MM.1S (cell line): ENCODE measurements around the gene PTCRA.

Source experiments
- DNase-seq: peaks from one replicate; pipeline ENCODE4 v3.0.0-alpha.2; 2015
- H2AFZ ChIP-seq: fragments of 300-600 bp; sonication (generic); 2 replicates; pipeline ENCODE4 v1.6.0; 2016; ENCODE audit warnings: antibody characterized with exemption, low read length
- H3F3A ChIP-seq: fragments of 300-600 bp; sonication (generic); 2 replicates; pipeline ENCODE4 v1.6.1; 2016; ENCODE audit warnings: mild to moderate bottlenecking, antibody characterized with exemption, low read length, moderate library complexity, mixed read lengths; ENCODE audit not compliant: insufficient read depth
- H3K27ac ChIP-seq: fragments of 300-600 bp; sonication (generic); 2 replicates; pipeline ENCODE4 v1.5.1; 2016; ENCODE audit warnings: mild to moderate bottlenecking, low read length
- H3K27me3 ChIP-seq: fragments of 300-600 bp; sonication (generic); replicated peaks from 2 replicates; pipeline ENCODE4 v1.6.0; 2016; ENCODE audit warnings: low read length; ENCODE audit not compliant: insufficient read depth
- H3K36me3 ChIP-seq: fragments of 300-600 bp; sonication (generic); replicated peaks from 2 replicates; pipeline ENCODE4 v1.6.1; 2016; ENCODE audit warnings: mild to moderate bottlenecking, low read length, mixed read lengths; ENCODE audit not compliant: insufficient read depth
- H3K4me1 ChIP-seq: fragments of 300-600 bp; sonication (generic); 2 replicates; pipeline ENCODE4 v1.6.1; 2016; ENCODE audit warnings: low read length, mixed read lengths
- H3K4me2 ChIP-seq: fragments of 300-600 bp; sonication (generic); 2 replicates; pipeline ENCODE4 v1.6.0; 2016; ENCODE audit warnings: low read depth, low read length
- H3K4me3 ChIP-seq: fragments of 300-600 bp; sonication (generic); 2 replicates; pipeline ENCODE4 v1.5.1; 2016; ENCODE audit warnings: low read length, mixed read lengths
- H3K79me2 ChIP-seq: fragments of 300-600 bp; sonication (generic); 2 replicates; pipeline ENCODE4 v1.6.1; 2016; ENCODE audit warnings: mixed run types, low read length, mixed read lengths
- H3K9ac ChIP-seq: fragments of 300-600 bp; sonication (generic); 2 replicates; pipeline ENCODE4 v1.6.1; 2016; ENCODE audit warnings: low read length, mixed read lengths
- H3K9me2 ChIP-seq: fragments of 300-600 bp; sonication (generic); replicated peaks from 2 replicates; pipeline ENCODE4 v1.6.1; 2016; ENCODE audit warnings: mild to moderate bottlenecking, low read length, mixed read lengths; ENCODE audit not compliant: insufficient read depth
- H3K9me3 ChIP-seq: fragments of 300-600 bp; sonication (generic); replicated peaks from 2 replicates; pipeline ENCODE4 v1.6.1; 2016; ENCODE audit warnings: mild to moderate bottlenecking, low read length, mixed read lengths; ENCODE audit not compliant: insufficient read depth
- H4K20me1 ChIP-seq: fragments of 300-600 bp; sonication (generic); 2 replicates; pipeline ENCODE4 v1.6.1; 2016; ENCODE audit warnings: mild to moderate bottlenecking, low read length, moderate library complexity, mixed read lengths; ENCODE audit not compliant: insufficient read depth
- EZH2 ChIP-seq: fragments of 300-600 bp; sonication (generic); optimal IDR thresholded peaks from 2 replicates; pipeline ENCODE3; 2017; ENCODE audit warnings: low read depth, mild to moderate bottlenecking, antibody characterized with exemption, low read length, mixed read lengths
- EZH2phosphoT487 ChIP-seq: fragments of 300-600 bp; sonication (generic); IDR thresholded peaks from 2 replicates; pipeline ENCODE4 v1.6.1; 2018; ENCODE audit warnings: antibody characterized with exemption, low read length
- TF ChIP-seq, protein P1 (sequence below): fragments of 300-600 bp; sonication (generic); IDR thresholded peaks from 2 replicates; pipeline ENCODE4 v1.5.1; 2016; ENCODE audit warnings: antibody characterized with exemption, low read length, mixed read lengths

PTCRA gene

DNA sequence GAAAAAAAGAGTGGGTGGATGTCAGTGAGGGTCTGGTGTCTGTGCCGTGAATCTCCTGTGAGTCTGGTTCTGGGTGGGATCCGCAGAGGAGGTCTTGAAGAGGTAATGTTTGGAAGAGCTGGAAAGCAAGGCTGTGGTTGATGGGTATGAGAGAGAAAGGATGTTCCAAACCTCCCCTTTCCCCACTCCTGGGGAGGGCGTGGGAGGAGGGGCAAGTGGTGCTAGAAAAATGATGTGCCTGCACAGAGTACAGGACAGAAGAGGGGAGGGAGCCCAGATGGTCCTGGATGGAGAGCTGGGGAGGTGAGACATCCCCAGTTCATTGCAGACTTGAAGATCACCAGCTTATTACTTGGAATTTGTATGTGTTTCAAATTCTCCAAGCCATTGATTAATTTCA lies 16.6 kb downstream of the PTCRA start:
- H4K20me1 ChIP-seq = no peaks in the 10 kb centered on the region; the same call in 1 of the 2 replicates
- H2AFZ ChIP-seq = no peak overlapping the region
- 0 out of 2 replicates have a peak, but pooled peaks cover 4% of the 10 kb centered on the region for H3K4me1 ChIP-seq
- no peak for DNase-seq
- H3K9me3 ChIP-seq = no peaks in the 10 kb centered on the region
- H3K27me3 ChIP-seq = no peaks in the 10 kb centered on the region
- peaks cover 57% of the 10 kb centered on the region for H3K79me2 ChIP-seq
- no peak for TF ChIP-seq EZH2phosphoT487
- TF ChIP-seq EZH2 = no peak
- TF ChIP-seq, protein P1, sequence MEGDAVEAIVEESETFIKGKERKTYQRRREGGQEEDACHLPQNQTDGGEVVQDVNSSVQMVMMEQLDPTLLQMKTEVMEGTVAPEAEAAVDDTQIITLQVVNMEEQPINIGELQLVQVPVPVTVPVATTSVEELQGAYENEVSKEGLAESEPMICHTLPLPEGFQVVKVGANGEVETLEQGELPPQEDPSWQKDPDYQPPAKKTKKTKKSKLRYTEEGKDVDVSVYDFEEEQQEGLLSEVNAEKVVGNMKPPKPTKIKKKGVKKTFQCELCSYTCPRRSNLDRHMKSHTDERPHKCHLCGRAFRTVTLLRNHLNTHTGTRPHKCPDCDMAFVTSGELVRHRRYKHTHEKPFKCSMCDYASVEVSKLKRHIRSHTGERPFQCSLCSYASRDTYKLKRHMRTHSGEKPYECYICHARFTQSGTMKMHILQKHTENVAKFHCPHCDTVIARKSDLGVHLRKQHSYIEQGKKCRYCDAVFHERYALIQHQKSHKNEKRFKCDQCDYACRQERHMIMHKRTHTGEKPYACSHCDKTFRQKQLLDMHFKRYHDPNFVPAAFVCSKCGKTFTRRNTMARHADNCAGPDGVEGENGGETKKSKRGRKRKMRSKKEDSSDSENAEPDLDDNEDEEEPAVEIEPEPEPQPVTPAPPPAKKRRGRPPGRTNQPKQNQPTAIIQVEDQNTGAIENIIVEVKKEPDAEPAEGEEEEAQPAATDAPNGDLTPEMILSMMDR = no peak
- peaks cover 27% of the 10 kb centered on the region for H3F3A ChIP-seq
- H3K36me3 ChIP-seq = peaks cover 5% of the 10 kb centered on the region; the same call in 1 of the 2 replicates
- H3K4me2 ChIP-seq = no peak overlapping the region
- no peaks in the 10 kb centered on the region for H3K9me2 ChIP-seq
- H3K27ac ChIP-seq = no peak overlapping the region
- no peak overlapping the region for H3K9ac ChIP-seq
- H3K4me3 ChIP-seq = no peak overlapping the region

DNA sequence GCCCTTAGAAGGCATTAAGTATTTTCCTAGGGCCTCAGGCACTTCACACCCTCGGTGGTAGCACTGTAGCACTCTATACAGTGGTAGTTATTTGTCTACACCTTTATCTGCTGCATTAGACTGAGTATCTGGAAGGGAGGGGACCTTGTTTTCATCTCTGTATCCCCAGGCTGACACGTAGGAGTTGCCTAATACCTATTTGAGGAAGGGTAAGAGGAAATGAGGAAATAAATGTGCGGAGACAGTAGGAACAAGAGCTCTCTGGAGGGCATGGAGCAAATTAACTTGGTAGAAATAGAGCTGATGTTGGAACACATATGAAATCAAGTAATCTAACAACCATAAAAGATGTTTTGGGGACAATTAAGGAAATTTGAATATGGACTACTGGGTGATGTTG lies 17.4 kb downstream of the PTCRA start:
- Histone ChIP-seq H3K4me2 (no peak overlapping the region), H3K4me3 (no peak overlapping the region), H3K27ac (no peak overlapping the region), H2AFZ (no peak overlapping the region), H3K9me3 (no peaks in the 10 kb centered on the region), H3K9me2 (no peaks in the 10 kb centered on the region), H3K4me1 (0 out of 2 replicates have a peak, but pooled peaks cover 4% of the 10 kb centered on the region), H3K36me3 (peaks cover 5% of the 10 kb centered on the region; the same call in 1 of the 2 replicates), H3F3A (peaks cover 24% of the 10 kb centered on the region), H3K27me3 (no peaks in the 10 kb centered on the region), H3K9ac (no peak overlapping the region), H3K79me2 (peaks cover 57% of the 10 kb centered on the region), H4K20me1 (no peaks in the 10 kb centered on the region; the same call in 1 of the 2 replicates)
- no peak for DNase-seq
- TF ChIP-seq EZH2phosphoT487 (no peak), EZH2 (no peak)
- TF ChIP-seq, protein P1 = no peak

DNA sequence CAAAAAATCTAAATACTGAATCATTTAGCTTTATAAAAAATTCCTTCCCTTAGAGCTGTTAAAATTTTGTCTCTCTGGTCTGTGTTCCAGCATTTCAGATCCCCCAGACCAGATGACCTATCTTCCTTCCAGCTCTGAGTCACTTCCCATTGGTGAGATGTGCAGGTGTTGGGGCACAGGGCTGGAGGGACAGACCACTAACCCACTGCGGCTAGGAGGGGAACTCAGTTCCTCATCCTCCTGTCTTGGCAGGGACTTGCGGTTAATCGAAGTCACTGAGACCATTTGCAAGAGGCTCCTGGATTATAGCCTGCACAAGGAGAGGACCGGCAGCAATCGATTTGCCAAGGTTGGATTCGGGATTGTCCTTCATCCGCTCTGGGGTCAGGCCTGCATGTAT lies 19.5 kb downstream of the PTCRA start:
- H3K4me2 ChIP-seq = no peak overlapping the region

More for the DNA sequence above, 19.5 kb downstream of the PTCRA start:
- Histone ChIP-seq H3K4me3 (no peak overlapping the region), H3K36me3 (peaks cover 5% of the 10 kb centered on the region; the same call in 1 of the 2 replicates), H2AFZ (no peak overlapping the region), H3K27me3 (no peaks in the 10 kb centered on the region), H3F3A (peaks cover 4% of the 10 kb centered on the region), H3K4me1 (0 out of 2 replicates have a peak, but pooled peaks cover 4% of the 10 kb centered on the region), H3K9me3 (no peaks in the 10 kb centered on the region), H3K27ac (no peak overlapping the region), H3K79me2 (peaks cover 54% of the 10 kb centered on the region), H3K9me2 (no peaks in the 10 kb centered on the region), H3K9ac (no peak overlapping the region), H4K20me1 (no peaks in the 10 kb centered on the region; the same call in 1 of the 2 replicates)
- no peak for DNase-seq
- TF ChIP-seq EZH2phosphoT487 = no peak
- TF ChIP-seq, protein P1 = no peak
- no peak for TF ChIP-seq EZH2
